Subcutaneous adipose tissue (tissue), 4 donors: ENCODE measurements around the gene UGT1A3. TPM values are rescaled to one million over a fixed set of nuclear protein-coding genes. Genes with fewer than 3 reads are reported as not detected.

Experiments
- total RNA-seq, 4 donors: library from RNA; depleted of rRNA; stranded (reverse); fragments of >200 nt; gene quantifications; one replicate each; pipeline ENCODE4 v1.1.0, GENCODE V29; 2016
- TF ChIP-seq, protein P1 (sequence below): fragments of 450-650 bp; IDR thresholded peaks from one replicate; pipeline ENCODE4 v1.5.1; 2016; ENCODE audit warnings: low read depth, mild to moderate bottlenecking, control low read depth, antibody characterized with exemption, moderate library complexity

Gene UGT1A3
- not detected for total RNA-seq

DNA sequence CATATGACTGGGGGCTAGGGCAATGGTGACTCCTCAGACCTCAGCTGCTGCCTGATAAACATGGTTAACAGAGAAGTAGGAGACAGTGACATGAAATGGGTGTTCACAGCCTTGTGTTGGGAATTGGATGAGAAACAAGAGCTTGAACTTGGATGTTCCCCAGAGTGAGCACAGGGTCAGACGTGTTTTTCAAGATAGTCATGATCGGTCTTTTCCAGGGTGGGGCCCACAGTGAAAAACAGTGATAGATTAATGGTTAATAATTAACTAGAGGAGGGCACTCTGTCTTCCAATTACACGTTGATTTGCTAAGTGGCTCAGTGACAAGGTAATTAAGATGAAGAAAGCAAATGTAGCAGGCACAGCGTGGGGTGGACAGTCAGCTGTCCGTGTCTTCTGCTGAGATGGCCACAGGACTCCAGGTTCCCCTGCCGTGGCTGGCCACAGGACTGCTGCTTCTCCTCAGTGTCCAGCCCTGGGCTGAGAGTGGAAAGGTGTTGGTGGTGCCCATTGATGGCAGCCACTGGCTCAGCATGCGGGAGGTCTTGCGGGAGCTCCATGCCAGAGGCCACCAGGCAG is at the start of gene UGT1A3:
Gene UGT1A3, plus strand, starts transcription at position 320 of the 579 bp plus-strand sequence. Its CDS starts 85 bp downstream, at position 405.
- TF ChIP-seq, protein P1, sequence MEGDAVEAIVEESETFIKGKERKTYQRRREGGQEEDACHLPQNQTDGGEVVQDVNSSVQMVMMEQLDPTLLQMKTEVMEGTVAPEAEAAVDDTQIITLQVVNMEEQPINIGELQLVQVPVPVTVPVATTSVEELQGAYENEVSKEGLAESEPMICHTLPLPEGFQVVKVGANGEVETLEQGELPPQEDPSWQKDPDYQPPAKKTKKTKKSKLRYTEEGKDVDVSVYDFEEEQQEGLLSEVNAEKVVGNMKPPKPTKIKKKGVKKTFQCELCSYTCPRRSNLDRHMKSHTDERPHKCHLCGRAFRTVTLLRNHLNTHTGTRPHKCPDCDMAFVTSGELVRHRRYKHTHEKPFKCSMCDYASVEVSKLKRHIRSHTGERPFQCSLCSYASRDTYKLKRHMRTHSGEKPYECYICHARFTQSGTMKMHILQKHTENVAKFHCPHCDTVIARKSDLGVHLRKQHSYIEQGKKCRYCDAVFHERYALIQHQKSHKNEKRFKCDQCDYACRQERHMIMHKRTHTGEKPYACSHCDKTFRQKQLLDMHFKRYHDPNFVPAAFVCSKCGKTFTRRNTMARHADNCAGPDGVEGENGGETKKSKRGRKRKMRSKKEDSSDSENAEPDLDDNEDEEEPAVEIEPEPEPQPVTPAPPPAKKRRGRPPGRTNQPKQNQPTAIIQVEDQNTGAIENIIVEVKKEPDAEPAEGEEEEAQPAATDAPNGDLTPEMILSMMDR = no peak

DNA sequence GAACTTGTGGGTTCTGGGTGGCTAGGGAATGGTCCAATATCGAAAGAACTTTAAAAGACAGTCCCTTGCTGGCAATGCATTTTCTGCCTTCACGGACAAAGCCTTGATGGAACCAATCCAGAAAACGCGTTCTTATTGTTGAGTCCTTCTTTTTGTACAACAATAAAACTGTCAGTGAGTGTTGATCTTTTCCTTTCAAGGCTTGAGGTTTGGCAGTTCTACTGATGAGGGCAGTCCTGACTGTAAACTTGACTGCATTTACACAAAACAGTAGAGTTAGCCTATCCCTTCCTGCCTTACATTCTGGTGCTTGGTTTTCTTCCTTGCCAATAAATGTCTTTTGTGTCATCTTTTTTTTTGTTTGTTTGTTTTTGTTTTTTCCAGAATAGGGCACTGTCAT is 49.6 kb upstream of the UGT1A3 start:
- TF ChIP-seq, protein P1 = no peak

DNA sequence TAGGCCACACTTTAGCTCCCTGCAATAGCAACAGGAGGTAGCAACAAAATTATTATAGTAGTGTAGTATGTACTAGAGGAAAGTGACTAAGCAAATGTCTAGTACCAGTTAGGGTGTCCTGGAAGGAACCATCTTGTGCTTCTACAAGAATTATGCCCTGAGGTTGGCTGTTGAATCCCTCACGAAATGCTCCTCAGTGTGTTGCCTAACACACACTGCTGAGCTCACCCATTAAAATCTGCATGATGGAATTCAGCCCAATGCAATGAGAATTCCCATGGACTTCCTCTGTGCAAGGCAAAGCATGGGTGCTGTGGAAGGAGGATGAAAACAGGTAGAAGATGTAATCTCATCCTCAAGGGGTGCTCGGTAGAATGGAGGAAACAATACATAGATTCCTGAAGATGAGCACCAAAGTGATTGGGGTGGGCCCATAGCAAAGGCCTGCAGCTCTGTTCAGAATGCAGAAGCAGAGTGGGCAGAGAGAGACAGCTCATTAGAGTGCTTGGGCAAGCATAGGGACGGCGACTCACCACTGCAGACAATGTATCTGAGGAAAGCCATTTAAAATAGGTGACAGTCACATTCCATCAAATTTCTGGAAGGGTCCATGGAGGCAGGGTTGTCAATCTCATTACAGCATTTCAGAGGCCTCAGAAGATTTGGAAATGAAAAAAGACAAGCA is 48.3 kb upstream of the UGT1A3 start:
- TF ChIP-seq, protein P1 = no peak

DNA sequence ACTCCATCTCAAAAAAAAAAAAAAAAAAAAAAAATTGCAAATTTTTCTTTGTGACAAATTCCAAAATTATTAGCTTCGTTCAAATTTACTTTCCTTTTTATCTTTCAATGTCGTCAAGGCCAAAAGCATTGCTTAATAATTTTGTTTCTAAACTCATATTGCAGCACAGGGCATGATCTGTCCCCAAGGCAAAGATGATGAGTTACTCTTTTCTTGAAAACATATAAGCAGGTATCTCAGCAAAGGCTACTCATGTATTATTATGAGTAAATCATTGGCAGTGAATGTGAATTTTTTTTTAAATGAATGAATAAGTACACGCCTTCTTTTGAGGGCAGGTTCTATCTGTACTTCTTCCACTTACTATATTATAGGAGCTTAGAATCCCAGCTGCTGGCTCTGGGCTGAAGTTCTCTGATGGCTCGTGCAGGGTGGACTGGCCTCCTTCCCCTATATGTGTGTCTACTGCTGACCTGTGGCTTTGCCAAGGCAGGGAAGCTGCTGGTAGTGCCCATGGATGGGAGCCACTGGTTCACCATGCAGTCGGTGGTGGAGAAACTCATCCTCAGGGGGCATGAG is 47.2 kb upstream of the UGT1A3 start, which contains the start of gene UGT1A7:
Gene UGT1A7, plus strand, starts transcription at position 381 of the 579 bp plus-strand sequence. Its CDS starts 37 bp downstream, at position 418.
- TF ChIP-seq, protein P1 = no peak

DNA sequence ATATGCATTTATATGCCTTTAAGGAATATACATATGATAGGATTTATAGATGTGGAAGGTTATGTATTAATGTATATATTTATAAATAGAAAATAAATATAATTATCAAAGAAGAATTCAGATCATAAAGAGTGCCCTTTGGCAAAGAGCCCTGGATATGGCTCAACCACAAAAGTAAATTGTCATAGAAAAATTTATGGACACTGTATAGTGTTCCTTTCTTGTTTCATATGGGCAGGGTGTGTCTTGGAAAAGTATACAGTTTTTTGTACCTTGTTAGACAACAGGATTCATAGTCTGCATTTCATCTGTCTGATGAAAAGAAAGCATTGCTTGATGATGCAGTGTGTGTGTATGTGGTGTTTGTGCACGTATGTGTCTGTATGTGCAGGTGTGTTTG is 44.2 kb upstream of the UGT1A3 start:
- TF ChIP-seq, protein P1 = no peak

DNA sequence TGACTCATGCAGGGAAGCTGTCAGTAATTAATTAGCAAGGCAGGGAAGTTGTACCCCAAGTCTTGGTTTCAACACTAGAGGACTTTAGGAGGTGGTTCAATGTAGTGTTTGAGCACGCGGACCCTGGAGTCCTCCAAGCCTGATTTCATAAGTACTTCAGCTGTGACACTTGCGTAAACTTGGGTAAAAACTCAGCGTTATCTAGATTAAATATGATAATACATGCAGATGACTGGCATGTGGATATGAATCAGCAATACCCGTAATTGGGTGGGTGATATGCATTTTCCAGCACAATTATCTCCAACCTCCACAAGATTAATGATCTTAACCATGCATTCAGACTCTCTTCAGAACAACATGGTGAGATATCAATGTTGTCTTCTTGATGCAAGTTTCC is 41.9 kb upstream of the UGT1A3 start:
- TF ChIP-seq, protein P1 = no peak

DNA sequence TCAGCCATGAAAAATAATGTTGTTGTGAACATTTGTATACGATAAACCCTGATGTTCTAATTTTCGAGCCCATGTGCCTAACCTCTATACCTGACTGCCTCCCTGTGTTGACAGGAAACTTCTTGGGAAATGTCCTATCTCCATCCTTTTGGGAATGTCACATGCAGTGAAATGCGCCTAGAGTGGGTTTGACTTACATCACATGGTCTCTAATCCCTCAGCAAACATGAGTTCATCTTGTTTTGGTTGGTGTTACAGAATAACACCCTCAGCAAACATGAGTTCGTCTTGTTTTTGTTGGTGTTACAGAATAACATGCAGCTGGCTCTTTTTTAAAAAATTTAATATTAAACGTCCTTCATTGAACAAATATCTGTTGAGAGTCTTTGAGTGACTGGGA is 40.5 kb upstream of the UGT1A3 start:
- TF ChIP-seq, protein P1 = no peak
